NCI-H748 treated with DMSO at 0.1 percent for 48 hours (cell line): ENCODE data around the gene KRT6A.

Experiments
- DNase-seq: peaks from one replicate; lab custom pipeline; 2025; lab: John Stamatoyannopoulos, UW

KRT6A gene

GRCh38 chr12:52524241-52524897 lies 31.3 kb upstream of the KRT6A start:
- DNase-seq: no peak

- DNase-seq: no peak
Observed at GRCh38 chr12:52523824-52524223, 30.8 kb upstream of the KRT6A start.

- DNase-seq: no peak
Observed at GRCh38 chr12:52522346-52523011, 29.4 kb upstream of the KRT6A start.

GRCh38 chr12:52521568-52522266 lies 28.7 kb upstream of the KRT6A start:
- DNase-seq: no peak

- DNase-seq: no peak
Observed at GRCh38 chr12:52521175-52521567, 28.1 kb upstream of the KRT6A start.

GRCh38 chr12:52519826-52520662 lies 27.0 kb upstream of the KRT6A start, which contains the start of gene KRT5:
Gene KRT5 (minus strand): TSS chr12:52520394. CDS start chr12:52520296, 98 bp downstream.
- DNase-seq: no peak

- no peak for DNase-seq
Observed at GRCh38 chr12:52519387-52519703, 26.3 kb upstream of the KRT6A start.

- no peak for DNase-seq
Observed at GRCh38 chr12:52518574-52519386, 25.7 kb upstream of the KRT6A start.

GRCh38 chr12:52517888-52518287 lies 24.8 kb upstream of the KRT6A start:
- DNase-seq: no peak

- no peak for DNase-seq
Observed at GRCh38 chr12:52517005-52517835, 24.2 kb upstream of the KRT6A start.

GRCh38 chr12:52515927-52516831 lies 23.1 kb upstream of the KRT6A start:
- DNase-seq: no peak

- DNase-seq: no peak
Observed at GRCh38 chr12:52515319-52515646, 22.2 kb upstream of the KRT6A start.

GRCh38 chr12:52514471-52515318 lies 21.6 kb upstream of the KRT6A start:
- DNase-seq: no peak

GRCh38 chr12:52513736-52514135 lies 20.7 kb upstream of the KRT6A start:
- DNase-seq: no peak

GRCh38 chr12:52508211-52508610 lies 15.2 kb upstream of the KRT6A start:
- no peak for DNase-seq

- DNase-seq: peak; percentile 2
Observed at GRCh38 chr12:52506858-52507715, 14.0 kb upstream of the KRT6A start.

- DNase-seq: no peak
Observed at GRCh38 chr12:52502877-52503276, 9.8 kb upstream of the KRT6A start.

- DNase-seq: no peak
Observed at GRCh38 chr12:52501490-52501889, 8.4 kb upstream of the KRT6A start.
